ENCODE measurements around the gene ZNF74.

GRCh38 chr22:20446383-20446970, 52.5 kb downstream of the ZNF74 start:
- TF ChIP-seq, protein P1, sequence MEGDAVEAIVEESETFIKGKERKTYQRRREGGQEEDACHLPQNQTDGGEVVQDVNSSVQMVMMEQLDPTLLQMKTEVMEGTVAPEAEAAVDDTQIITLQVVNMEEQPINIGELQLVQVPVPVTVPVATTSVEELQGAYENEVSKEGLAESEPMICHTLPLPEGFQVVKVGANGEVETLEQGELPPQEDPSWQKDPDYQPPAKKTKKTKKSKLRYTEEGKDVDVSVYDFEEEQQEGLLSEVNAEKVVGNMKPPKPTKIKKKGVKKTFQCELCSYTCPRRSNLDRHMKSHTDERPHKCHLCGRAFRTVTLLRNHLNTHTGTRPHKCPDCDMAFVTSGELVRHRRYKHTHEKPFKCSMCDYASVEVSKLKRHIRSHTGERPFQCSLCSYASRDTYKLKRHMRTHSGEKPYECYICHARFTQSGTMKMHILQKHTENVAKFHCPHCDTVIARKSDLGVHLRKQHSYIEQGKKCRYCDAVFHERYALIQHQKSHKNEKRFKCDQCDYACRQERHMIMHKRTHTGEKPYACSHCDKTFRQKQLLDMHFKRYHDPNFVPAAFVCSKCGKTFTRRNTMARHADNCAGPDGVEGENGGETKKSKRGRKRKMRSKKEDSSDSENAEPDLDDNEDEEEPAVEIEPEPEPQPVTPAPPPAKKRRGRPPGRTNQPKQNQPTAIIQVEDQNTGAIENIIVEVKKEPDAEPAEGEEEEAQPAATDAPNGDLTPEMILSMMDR (IDR thresholded peaks at IDR 0.05): no peak
- no peak for TF ChIP-seq EZH2 (IDR thresholded peaks at IDR 0.05)

All from neural progenitor cell (in vitro differentiated cells).